Astrocyte of the spinal cord (primary cell): Measurements from ENCODE around the gene CHST9.
A peak's percentile ranks its signal among the peaks of the same experiment; 100 is the strongest.

Experiments
- DNase-seq: peaks from one replicate; pipeline ENCODE4 v3.0.0; 2011; ENCODE audit warnings: low read depth, low spot score
- H3K4me3 ChIP-seq: 2 replicates; pipeline ENCODE4 v1.5.1; 2011; ENCODE audit warnings: low read depth, mild to moderate bottlenecking, low read length, moderate library complexity
- in situ Hi-C: cut with HindIII; loops from 2 replicates; pipeline ENCODE4 v1.10.0; 2017; ENCODE audit warnings: low sequenced_read_pairs
- TF ChIP-seq, protein P1 (sequence below): IDR thresholded peaks from 2 replicates; pipeline ENCODE4 v1.5.1; 2012; ENCODE audit warnings: low read depth, mild to moderate bottlenecking, low read length, inconsistent platforms

CHST9 gene

DNA sequence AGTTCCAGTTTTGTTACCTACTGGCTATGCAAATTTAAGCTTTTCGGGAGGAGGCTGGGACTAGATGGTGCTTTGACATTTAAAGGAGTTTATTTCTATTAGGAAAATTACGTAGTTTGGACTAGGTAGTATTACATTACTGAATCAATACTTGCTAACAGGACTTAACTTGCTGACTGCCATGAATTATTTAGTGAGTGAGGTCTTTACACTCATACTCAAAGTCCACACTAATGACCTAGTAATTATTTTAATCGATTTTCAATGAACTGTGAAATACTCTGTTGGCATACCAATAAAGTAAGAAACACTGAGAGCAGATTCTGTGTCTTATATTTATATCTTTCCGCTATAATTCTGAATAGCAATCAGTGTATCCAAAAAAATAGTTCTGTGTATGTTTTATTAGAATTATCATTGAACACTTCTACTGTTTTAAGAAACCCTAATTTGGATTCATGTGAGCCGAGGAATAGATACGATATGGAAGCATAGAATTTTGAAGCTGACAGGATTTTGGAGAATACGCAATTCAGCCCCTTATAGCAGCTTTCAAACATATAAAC is 55.0 kb downstream of the CHST9 start:
- no peak overlapping the region for H3K4me3 ChIP-seq
- TF ChIP-seq, protein P1, sequence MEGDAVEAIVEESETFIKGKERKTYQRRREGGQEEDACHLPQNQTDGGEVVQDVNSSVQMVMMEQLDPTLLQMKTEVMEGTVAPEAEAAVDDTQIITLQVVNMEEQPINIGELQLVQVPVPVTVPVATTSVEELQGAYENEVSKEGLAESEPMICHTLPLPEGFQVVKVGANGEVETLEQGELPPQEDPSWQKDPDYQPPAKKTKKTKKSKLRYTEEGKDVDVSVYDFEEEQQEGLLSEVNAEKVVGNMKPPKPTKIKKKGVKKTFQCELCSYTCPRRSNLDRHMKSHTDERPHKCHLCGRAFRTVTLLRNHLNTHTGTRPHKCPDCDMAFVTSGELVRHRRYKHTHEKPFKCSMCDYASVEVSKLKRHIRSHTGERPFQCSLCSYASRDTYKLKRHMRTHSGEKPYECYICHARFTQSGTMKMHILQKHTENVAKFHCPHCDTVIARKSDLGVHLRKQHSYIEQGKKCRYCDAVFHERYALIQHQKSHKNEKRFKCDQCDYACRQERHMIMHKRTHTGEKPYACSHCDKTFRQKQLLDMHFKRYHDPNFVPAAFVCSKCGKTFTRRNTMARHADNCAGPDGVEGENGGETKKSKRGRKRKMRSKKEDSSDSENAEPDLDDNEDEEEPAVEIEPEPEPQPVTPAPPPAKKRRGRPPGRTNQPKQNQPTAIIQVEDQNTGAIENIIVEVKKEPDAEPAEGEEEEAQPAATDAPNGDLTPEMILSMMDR, result no peak
- no peak for DNase-seq
- in situ Hi-C loops, result no loop called here

DNA sequence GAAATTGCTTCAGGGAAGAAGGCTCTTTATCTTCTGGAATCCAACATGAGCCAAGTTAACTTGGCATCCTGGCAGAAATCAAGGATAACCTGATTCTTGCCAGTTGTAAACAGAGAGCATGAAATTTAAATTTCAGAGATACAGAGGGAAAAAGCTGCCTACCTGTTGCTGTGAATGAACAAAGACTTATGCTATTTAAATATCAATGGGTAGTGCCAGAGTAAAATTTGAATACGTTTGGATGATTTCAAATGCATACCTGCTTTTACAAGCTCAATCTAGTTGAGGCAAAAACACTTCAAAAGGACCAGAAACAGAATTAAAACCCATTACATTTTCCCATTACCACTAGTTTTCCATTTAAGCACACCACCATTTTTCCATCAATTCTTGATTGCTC is 60.9 kb downstream of the CHST9 start:
- in situ Hi-C loops, result no loop called here
- no peak overlapping the region for H3K4me3 ChIP-seq

DNA sequence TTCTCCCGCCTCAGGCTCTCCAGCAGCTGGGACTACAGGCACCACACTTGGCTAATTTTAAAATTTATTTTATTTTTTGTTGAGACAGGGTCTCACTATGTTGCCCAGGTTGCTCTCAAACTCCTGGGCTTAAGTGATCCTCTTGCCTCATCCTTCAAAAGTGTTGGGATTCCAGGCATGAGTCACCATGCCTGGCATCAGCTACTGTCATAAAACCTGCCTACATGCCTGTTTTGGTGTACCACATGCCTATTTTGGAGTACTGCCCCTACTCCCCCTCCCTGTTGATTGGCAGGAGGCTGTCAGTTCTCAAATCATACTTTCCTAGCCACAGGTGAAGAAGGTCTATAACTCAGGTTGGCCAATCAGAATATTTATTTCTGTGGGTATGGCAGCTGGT is 64.0 kb downstream of the CHST9 start:
- H3K4me3 ChIP-seq, result no peak overlapping the region
- in situ Hi-C loops, result no loop called here
- DNase-seq, result no peak
- TF ChIP-seq, protein P1, result no peak

More for the DNA sequence above, 60.9 kb downstream of the CHST9 start:
- DNase-seq, result no peak
- TF ChIP-seq, protein P1, result no peak

DNA sequence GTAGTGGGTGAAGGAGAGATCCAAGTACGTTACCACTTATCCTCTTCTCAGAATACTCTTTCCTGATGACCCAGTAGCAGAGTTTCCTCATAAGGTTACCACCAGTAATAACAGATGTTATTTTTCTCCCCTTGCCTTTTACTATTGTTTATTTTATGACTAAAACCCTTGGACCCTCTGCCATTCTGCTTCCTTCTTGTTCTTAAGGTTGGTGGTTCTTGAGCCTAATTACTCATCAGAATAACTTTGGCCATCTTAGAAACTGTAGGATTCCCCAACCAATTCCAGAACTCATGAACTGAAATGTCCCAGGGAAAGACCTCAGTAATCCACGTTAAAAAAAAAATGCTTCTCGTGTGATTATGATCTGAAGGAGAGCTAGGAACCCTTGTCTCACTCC is 64.9 kb downstream of the CHST9 start:
- in situ Hi-C loops, result no loop called here
- DNase-seq, result peak; percentile 52
- TF ChIP-seq, protein P1, result no peak
- H3K4me3 ChIP-seq, result no peak overlapping the region

DNA sequence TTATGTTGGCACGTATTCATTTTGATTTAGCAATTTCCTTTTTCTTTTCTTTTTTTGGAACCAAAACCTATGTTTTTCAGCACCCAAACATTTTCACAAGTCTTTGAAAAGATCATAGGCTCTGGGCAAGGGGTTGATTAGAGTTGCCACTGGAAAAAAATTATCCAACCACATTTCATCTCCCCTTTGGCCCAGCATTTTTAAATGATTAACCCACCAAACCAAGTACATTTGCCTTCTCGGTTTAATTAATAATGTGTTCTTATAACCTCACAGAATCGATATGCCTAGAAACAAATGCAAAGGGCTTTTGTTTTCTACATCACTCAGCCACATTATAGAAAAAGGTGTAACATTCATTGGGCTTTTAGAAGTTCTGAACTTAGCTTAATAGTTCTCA is 66.1 kb downstream of the CHST9 start:
- in situ Hi-C loops, result no loop called here
- H3K4me3 ChIP-seq, result no peak overlapping the region
- TF ChIP-seq, protein P1, result no peak
- DNase-seq, result no peak

DNA sequence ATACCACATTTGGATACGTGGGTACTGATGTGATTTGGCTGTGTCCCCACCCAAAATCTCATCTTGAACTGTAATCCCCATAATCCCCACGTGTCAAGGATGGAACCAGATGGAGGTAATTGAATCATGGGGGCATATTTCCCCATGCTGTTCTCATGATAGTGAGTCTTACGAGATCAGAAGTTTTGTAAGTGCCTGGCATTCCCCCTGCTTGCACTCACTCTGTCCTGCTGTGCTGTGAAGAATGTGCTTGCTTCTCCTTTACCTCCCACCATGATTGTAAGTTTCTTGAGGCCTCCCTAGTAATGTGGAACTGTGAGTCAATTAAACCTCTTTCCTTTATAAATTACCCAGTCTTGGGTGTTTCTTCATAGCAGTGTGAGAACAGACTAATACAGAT is 70.3 kb downstream of the CHST9 start:
- H3K4me3 ChIP-seq, result no peak overlapping the region
- TF ChIP-seq, protein P1, result no peak
- DNase-seq, result no peak
- in situ Hi-C loops, result no loop called here

DNA sequence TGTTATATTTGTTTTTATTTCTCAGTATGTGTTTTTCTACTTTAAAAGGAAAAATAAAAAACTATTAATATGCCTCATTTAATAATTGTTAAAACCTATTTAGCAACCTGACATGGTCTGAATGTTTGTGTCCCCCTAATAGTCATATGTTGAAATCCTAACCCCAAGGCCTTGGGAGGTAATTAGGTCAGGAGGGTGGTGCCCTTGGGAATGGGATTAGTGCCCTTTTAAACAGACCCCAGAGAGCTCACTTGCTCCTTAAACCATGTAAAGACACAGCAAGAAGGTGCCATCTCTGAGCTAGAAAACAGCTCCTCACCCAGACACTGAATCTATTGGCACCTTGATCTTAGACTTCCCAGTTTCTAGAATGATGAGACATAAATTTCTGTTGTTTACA is 71.8 kb downstream of the CHST9 start:
- no peak overlapping the region for H3K4me3 ChIP-seq
- DNase-seq, result no peak
- TF ChIP-seq, protein P1, result no peak
- in situ Hi-C loops, result no loop called here
